Activated naive CD8-positive, alpha-beta T cell treated with anti-CD3 and anti-CD28 coated beads, Interleukin-2, amount 10 ng/mL, durations not matched to agents 7 days and 5 days (primary cell): ENCODE measurements around the gene FKBP5. TPM values are rescaled to one million over a fixed set of nuclear protein-coding genes. Genes with fewer than 3 reads are reported as not detected.
"Not testable (repeated sequence)": the region's sequence is repeated elsewhere in the genome, so short reads cannot be mapped to it uniquely, and the experiment has no call there.

Experiments
- ATAC-seq: fragments of 150-1000 bp; cut with Tn5 transposase; one replicate; pipeline ENCODE4 v1.10.0; 2021; ENCODE audit warnings: low read depth, moderate library complexity
- POLR2A ChIA-PET: fragments of 350-600 bp; sonication (Branson Sonifier 250); formaldehyde crosslinking; loops from one replicate; lab custom pipeline; 2021; ENCODE audit warnings: antibody characterized with exemption; lab: Charles Lee
- DNase-seq: peaks from one replicate; pipeline ENCODE4 v3.0.0; 2021
- H3K27ac Mint-ChIP-seq: one replicate; pipeline ENCODE4 v1.8.0; 2022; ENCODE audit warnings: mild to moderate bottlenecking, mixed read lengths
- H3K27me3 Mint-ChIP-seq: one replicate; pipeline ENCODE4 v1.8.0; 2022; ENCODE audit warnings: mild to moderate bottlenecking, moderate library complexity, mixed read lengths
- H3K36me3 Mint-ChIP-seq: one replicate; pipeline ENCODE4 v1.8.0; 2021; ENCODE audit warnings: mild to moderate bottlenecking, mixed read lengths
- H3K4me1 Mint-ChIP-seq: one replicate; pipeline ENCODE4 v1.8.0; 2021; ENCODE audit warnings: mixed read lengths
- H3K4me3 Mint-ChIP-seq: one replicate; pipeline ENCODE4 v1.8.0; 2022; ENCODE audit warnings: mild to moderate bottlenecking, moderate library complexity, mixed read lengths
- H3K9me3 Mint-ChIP-seq: one replicate; pipeline ENCODE4 v1.8.0; 2021; ENCODE audit warnings: mixed read lengths
- total RNA-seq, 2 experiments: library from RNA; stranded (reverse); gene quantifications; one replicate each; pipeline ENCODE4 v1.2.3, GENCODE V29; 2021

Gene FKBP5
- total RNA-seq, 2 experiments from 2014 or later, result 78.6 to 79.8 TPM

DNA sequence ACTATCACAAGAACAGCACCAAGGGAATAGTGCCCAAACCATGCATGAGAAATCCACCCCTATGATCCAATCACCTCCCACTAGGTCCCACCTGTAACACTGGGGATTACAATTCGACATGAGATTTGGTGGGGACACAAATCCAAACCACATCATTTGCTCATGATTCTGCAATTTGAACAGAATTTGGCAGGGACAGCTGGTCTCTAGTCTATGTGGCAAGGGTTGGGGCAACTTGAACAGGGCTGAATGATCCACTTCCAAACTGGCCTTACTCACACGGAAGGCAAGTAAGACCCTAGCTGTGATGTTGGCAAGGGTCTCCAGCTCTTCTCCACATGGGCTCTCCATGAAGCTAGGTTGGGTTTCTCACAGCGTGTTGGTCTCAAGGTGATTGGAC, 10.1 kb upstream of the FKBP5 start:
- DNase-seq, result no peak
- POLR2A ChIA-PET, result no interaction called here
- Mint-ChIP-seq H3K27ac (no peak overlapping the region), H3K4me3 (no peak overlapping the region), H3K4me1 (peaks cover 2% of the 10 kb centered on the region), H3K27me3 (no peaks in the 10 kb centered on the region), H3K36me3 (no peaks in the 10 kb centered on the region), H3K9me3 (peaks cover under 1% of the 10 kb centered on the region)
- ATAC-seq, result no peak

DNA sequence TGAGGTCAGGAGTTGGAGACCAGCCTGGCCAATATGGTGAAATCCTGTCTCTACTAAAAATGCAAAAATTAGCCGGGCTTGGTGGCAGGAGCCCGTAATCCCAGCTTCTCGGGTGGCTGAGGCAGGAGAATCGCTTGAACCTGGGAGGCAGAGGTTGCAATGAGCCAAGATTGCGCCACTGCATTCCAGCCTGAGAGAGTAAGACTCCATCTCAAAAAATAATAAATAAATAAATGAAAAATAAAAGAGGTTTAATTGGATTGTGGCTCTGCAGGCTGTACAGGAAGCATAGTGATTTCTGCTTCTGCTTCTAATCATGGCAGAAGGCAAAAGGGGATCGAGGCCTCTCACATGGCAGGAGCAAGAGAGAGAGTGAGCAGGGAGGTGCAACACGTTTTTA, 9.7 kb upstream of the FKBP5 start:
- H3K4me1 Mint-ChIP-seq, result not testable (repeated sequence)

DNA sequence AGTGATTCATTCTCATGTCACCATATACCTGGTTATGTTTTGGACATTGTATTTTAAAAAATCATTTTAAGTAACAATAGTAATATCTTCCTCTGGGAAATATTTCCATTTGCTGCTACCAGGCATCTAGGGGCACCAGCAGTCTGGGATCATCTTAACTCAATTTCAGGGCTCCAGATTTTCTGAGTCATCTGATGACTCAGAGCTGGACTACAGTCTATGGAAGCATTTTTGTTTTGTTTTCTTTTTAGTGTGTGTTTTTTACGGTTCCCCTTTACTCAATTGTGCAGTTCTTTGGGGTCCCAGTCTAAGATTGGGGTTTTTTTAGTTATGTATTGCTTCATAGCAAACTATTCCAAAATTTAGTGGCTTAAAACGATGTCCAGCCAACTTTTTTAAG, 5.7 kb upstream of the FKBP5 start:
- Mint-ChIP-seq H3K9me3 (no peaks in the 10 kb centered on the region), H3K36me3 (no peaks in the 10 kb centered on the region), H3K4me3 (no peak overlapping the region), H3K27me3 (no peaks in the 10 kb centered on the region), H3K27ac (no peak overlapping the region), H3K4me1 (peaks cover 1% of the 10 kb centered on the region)
- ATAC-seq (no peak), DNase-seq (no peak)
- POLR2A ChIA-PET, result no interaction called here

More for the DNA sequence above, 9.7 kb upstream of the FKBP5 start:
- H3K27ac Mint-ChIP-seq, H3K36me3 Mint-ChIP-seq, H3K4me3 Mint-ChIP-seq, H3K27me3 Mint-ChIP-seq, H3K9me3 Mint-ChIP-seq, POLR2A ChIA-PET, DNase-seq, ATAC-seq: not testable (repeated sequence)

DNA sequence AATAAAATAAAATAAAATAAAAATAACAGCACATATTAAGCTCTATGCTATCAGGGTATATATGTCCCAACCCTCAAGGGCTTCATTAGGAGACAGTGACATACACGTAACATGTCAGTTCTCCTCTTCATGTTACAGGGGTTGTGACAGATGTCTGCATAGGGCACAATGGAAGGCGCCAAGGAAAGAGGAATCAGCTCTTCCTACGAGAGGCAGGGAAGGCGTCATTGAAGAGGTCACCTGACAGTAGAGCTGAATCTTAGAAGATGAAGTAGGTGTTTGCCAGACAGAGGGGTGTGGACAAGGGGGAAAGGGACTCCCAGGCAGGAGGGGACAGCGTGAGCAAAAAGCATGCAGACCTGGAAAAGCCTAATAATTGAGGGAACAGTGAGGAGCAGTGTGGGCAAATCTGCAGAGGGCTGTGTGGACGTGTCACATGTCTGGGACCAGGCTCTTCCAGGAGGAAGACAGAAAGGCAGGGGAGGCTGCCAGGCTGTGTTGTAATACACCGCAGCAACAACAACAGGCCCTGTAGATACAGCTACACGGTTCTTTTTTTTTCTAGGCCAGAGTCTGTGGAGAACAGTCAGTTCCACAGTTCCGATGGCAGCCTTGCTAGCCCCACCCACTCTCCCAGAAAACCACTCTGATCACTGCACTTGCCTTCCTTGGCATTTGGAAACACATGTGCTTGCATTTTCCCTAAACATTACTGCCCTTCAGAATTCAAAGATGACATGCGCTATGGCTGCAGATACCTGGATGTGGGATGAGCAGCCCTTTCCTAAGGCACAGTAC, 2.5 kb upstream of the FKBP5 start:
- peaks cover 5% of the 10 kb centered on the region for H3K36me3 Mint-ChIP-seq
- no peak overlapping the region for H3K27ac Mint-ChIP-seq
- H3K27me3 Mint-ChIP-seq, result no peaks in the 10 kb centered on the region
- H3K9me3 Mint-ChIP-seq, result no peaks in the 10 kb centered on the region
- POLR2A ChIA-PET, result no interaction called here
- H3K4me1 Mint-ChIP-seq, result peaks cover 8% of the 10 kb centered on the region
- no peak overlapping the region for H3K4me3 Mint-ChIP-seq
- DNase-seq (no peak), ATAC-seq (no peak)

DNA sequence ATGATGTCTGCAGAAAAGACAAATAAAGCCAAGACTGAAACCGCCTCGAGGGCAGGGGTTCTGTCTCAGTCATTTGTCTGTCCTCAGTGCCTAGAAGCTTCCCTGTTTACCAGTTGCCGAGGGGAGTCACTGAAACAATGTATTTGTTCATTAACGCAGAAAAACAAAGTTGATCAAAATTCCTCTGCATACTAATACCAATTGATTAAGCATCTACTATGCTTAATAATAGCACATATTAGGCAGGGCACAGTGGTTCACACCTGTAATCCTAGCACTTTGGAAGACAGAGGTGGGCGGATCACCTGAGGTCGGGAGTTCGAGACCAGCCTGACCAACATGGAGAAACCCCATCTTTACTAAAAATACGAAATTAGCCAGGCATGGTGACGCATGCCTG, 1.8 kb upstream of the FKBP5 start:
- ATAC-seq, result no peak
- peaks cover 8% of the 10 kb centered on the region for H3K4me1 Mint-ChIP-seq
- no peak overlapping the region for H3K4me3 Mint-ChIP-seq
- no peaks in the 10 kb centered on the region for H3K27me3 Mint-ChIP-seq
- peaks cover 5% of the 10 kb centered on the region for H3K36me3 Mint-ChIP-seq
- DNase-seq, result no peak
- no peak overlapping the region for H3K27ac Mint-ChIP-seq
- POLR2A ChIA-PET, result no interaction called here
- no peaks in the 10 kb centered on the region for H3K9me3 Mint-ChIP-seq

DNA sequence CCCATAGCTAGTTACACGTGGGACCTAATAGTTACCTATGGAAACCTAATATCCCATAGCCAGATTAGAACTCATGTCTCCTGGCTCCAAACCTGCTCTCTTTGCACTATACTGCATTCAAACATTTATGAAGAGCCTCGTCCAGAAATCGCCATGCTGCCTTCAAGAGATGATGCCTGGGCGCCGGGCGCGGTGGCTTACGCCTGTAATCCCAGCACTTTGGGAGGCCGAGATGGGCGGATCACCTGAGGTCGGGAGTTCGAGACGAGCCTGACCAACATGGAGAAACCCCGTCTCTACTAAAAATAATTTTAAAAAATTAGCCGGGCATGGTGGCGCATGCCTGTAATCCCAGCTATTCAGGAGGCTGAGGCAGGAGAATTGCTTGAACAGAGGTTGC, 1.3 kb upstream of the FKBP5 start:
- H3K36me3 Mint-ChIP-seq, H3K9me3 Mint-ChIP-seq, DNase-seq, H3K27ac Mint-ChIP-seq, ATAC-seq, H3K4me1 Mint-ChIP-seq, H3K4me3 Mint-ChIP-seq, H3K27me3 Mint-ChIP-seq: not testable (repeated sequence)
- POLR2A ChIA-PET, result interaction anchor here (1.2 kb wide), 1 partner anchor 46 kb away, joined by 3 read pairs; no protein-coding TSS in a partner anchor

DNA sequence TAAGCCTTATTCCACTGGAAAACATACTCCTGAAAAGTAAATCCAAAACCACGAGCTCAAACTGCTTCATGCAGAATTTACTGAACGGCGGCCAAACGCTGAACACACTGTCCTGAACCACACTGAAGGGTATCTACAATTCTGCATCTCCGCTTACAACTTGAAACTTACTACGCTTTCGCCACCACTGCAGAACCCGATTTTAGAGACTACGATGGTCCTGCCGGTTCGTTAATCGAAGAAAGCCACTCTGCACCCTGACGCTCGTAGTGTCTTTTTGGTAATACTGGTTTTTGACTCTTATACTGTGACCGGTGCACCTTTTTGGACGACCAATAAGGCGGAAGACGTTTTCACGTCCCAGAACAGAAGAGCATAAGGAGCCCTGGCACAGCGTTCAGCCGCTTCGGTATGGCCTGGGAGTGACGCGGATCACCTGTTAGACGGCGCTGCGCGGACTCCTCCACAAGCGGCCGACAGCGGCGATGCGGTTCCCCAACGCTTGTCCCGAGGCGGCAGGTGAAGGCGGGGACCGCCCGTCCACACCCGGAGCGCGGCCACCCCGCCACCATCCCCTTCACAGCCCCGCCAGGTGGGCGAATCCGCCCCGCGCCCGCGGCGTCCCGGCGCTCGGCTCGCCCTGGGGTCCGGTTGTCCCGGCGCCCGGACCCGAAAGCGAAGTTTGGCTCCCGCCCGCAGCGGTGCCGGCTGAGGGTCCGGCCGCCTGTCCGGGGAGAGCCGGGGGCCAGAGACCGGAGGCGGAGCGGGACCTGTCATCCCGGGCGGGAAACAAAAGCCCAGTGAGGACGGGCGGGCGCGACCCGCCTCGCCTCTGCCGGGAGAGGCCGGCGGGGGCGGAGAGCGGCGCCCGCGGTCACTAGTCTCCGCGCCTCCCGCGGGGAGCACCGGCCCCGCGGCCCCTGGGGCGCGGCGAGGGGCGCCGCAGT, 784 bp downstream of the FKBP5 start:
- peak; percentile 58 for ATAC-seq

DNA sequence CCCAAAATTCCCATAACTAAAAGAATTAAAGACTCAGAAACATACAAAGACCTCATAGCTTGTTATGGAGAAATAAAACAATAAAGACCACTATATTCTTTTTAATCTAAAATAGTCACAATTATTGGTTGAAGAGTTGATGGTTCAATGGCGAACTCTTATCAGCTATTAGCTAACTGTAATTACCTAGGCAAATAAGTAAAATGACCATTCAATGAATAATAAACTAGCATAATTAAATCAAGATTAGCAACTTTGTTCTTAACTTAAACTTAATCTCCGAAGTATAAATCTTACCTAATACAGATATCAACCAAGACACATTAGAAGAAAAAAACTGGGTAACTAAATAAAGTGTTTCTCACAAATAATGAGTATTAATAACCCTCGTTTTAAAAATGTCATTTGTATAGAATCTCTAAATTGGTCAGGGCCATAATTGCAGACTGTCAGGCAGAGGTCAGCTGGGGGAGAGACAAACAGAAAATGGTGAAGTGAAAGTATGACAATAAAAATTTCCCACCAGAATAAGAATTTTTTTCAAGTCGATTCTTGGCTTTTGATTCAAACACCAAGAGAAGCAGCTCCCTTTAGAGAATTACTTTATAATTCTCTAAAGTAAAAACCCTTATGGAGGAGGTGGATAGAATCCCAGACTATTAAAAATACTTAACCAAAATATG, 1.7 kb downstream of the FKBP5 start:
- DNase-seq (no peak), ATAC-seq (no peak)
- Mint-ChIP-seq H3K4me3 (peak overlapping the region; percentile 100), H3K27me3 (no peaks in the 10 kb centered on the region), H3K9me3 (no peaks in the 10 kb centered on the region), H3K27ac (peak overlapping the region; percentile 98), H3K36me3 (peaks cover 7% of the 10 kb centered on the region), H3K4me1 (peaks cover 16% of the 10 kb centered on the region)
- POLR2A ChIA-PET, result interaction anchor here (0.5 to 3.3 kb wide), 8 partner anchors 18 to 85 kb away, joined by 3 to 25 read pairs (median 5); no protein-coding TSS in a partner anchor

More for the DNA sequence above, 784 bp downstream of the FKBP5 start:
- peak; percentile 72 for DNase-seq
- POLR2A ChIA-PET, result interaction anchor here (0.5 to 3.3 kb wide), 9 partner anchors 16 to 86 kb away, joined by 3 to 25 read pairs (median 5); no protein-coding TSS in a partner anchor
- no peaks in the 10 kb centered on the region for H3K27me3 Mint-ChIP-seq
- peak overlapping the region; percentile 100 for H3K4me3 Mint-ChIP-seq
- peak overlapping the region; percentile 98 for H3K27ac Mint-ChIP-seq
- peaks cover 11% of the 10 kb centered on the region for H3K4me1 Mint-ChIP-seq
- H3K9me3 Mint-ChIP-seq, result no peaks in the 10 kb centered on the region
- peaks cover 7% of the 10 kb centered on the region for H3K36me3 Mint-ChIP-seq

DNA sequence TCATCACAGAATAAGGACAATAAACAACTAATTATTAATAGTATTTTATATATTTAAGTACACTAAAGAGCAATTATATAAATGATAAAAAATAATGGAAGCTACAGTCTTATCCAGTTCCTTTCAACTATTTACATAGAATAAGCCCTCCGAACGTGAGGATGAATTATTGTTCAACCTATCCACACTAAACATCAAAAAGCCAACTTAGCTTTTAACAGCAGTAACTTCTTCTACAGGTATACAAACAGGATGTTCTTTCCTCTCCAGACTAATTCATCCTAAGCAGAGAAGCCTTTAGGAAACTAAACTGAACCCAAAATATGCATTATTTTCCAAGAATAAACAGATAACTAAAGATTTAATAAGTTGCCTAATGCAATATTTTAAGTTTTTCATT, 2.3 kb downstream of the FKBP5 start:
- ATAC-seq (no peak), DNase-seq (no peak)
- H3K9me3 Mint-ChIP-seq, result no peaks in the 10 kb centered on the region
- peaks cover 19% of the 10 kb centered on the region for H3K4me1 Mint-ChIP-seq
- H3K4me3 Mint-ChIP-seq, result peak overlapping the region; percentile 100
- peaks cover 7% of the 10 kb centered on the region for H3K36me3 Mint-ChIP-seq
- H3K27ac Mint-ChIP-seq, result peak overlapping the region; percentile 25
- POLR2A ChIA-PET, result interaction anchor here (1.4 to 3.3 kb wide), 4 partner anchors 19 to 84 kb away, joined by 3 to 25 read pairs (median 8); no protein-coding TSS in a partner anchor
- no peaks in the 10 kb centered on the region for H3K27me3 Mint-ChIP-seq

DNA sequence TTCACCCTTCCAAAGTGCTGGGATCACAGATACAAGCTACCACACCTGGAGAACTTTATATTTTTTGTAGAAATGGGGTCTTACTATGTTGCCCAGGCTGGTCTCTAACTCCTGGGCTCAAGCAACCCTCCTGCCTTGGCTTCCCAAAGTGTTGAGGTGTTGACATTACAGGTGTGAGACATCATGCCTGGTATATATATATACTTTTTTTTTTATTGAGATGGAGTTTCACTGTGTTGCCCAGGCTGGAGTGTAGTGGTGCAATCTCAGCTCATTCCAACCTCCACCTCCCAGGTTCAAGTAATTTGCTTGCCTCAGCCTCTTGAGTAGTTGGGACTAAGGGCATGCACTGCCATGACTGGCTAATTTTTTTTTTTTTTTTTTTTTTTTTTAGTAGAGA, 5.4 kb downstream of the FKBP5 start:
- ATAC-seq, result no peak
- Mint-ChIP-seq H3K4me3 (no peak overlapping the region), H3K36me3 (peaks cover 18% of the 10 kb centered on the region), H3K27me3 (no peaks in the 10 kb centered on the region), H3K4me1 (peaks cover 25% of the 10 kb centered on the region), H3K27ac (no peak overlapping the region), H3K9me3 (no peaks in the 10 kb centered on the region)
- POLR2A ChIA-PET, result interaction anchor here (1.0 to 1.5 kb wide), 2 partner anchors 9 to 10 kb away, joined by 5 to 6 read pairs; no protein-coding TSS in a partner anchor
- no peak for DNase-seq

DNA sequence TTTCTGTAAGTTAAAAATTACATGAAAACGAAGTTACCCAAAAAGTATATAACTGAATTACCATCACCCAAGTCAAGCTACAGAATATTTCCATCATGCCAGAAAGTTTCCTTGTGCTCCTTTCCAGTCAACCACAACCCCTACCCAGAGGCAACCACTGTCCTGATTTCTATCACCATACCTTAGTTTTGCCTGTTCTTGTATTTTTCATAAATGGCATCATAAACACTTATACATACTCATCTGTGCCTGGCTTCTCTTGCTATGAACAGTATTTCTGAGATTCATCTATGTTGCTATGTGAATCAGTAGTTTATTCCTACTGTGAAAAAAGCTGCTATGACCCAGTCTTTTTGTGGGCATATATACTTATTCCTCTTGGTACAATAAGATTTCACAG, 7.4 kb downstream of the FKBP5 start:
- no peak overlapping the region for H3K4me3 Mint-ChIP-seq
- no peak for DNase-seq
- ATAC-seq, result no peak
- no peaks in the 10 kb centered on the region for H3K27me3 Mint-ChIP-seq
- no peak overlapping the region for H3K27ac Mint-ChIP-seq
- peaks cover 19% of the 10 kb centered on the region for H3K36me3 Mint-ChIP-seq
- POLR2A ChIA-PET, result interaction anchor here (1.1 kb wide), 2 partner anchors 12 to 50 kb away, joined by 3 to 4 read pairs; no protein-coding TSS in a partner anchor
- H3K9me3 Mint-ChIP-seq, result no peaks in the 10 kb centered on the region
- H3K4me1 Mint-ChIP-seq, result peaks cover 29% of the 10 kb centered on the region

DNA sequence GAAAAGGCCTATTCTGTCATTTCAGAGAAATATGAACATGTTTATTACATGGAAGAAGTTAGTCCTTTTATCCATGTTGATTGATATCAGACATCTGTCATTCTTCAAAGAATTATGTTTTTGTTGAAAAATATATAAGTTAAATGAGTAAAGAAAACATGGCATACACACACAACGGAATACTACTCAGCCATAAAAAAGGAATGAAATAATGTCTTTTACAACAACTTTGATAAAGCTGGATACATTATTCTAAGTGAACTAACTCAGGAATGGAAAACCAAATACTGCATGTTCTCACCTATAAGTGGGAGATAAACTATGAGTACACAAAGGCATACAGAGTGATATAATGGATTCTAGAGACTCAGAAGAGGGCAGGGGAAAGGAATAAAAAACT, 9.3 kb downstream of the FKBP5 start:
- Mint-ChIP-seq H3K4me3 (no peak overlapping the region), H3K27me3 (no peaks in the 10 kb centered on the region), H3K4me1 (peaks cover 36% of the 10 kb centered on the region), H3K27ac (no peak overlapping the region), H3K36me3 (peaks cover 18% of the 10 kb centered on the region), H3K9me3 (no peaks in the 10 kb centered on the region)
- ATAC-seq (no peak), DNase-seq (no peak)
- POLR2A ChIA-PET, result no interaction called here

DNA sequence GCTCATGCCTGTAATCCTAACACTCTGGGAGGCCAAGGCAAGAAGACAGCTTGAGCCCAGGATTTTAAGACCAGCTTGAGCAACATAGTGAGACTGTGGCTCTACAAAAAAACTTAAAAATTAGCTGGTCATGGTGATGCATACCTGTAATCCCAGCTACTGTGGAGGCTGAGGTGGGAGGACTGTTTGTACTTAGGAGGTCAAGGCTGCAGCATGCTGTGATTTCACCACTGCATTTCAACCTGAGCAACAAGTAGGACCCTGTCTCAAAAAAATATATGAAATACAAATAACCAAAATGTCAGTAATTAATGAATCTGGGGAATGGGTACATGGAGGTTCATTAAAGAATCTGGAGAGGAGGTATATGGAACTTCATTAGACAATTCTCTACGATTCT, 9.9 kb downstream of the FKBP5 start:
- POLR2A ChIA-PET, result interaction anchor here (1.3 kb wide), 1 partner anchor 9 kb away, joined by 6 read pairs; no protein-coding TSS in a partner anchor
- no peaks in the 10 kb centered on the region for H3K9me3 Mint-ChIP-seq
- H3K36me3 Mint-ChIP-seq, result peaks cover 19% of the 10 kb centered on the region
- H3K4me3 Mint-ChIP-seq, result no peak overlapping the region
- DNase-seq (no peak), ATAC-seq (no peak)
- peaks cover 42% of the 10 kb centered on the region for H3K4me1 Mint-ChIP-seq
- H3K27ac Mint-ChIP-seq, result no peak overlapping the region
- H3K27me3 Mint-ChIP-seq, result no peaks in the 10 kb centered on the region
